Activated naive CD4-positive, alpha-beta T cell treated with anti-CD3 and anti-CD28 coated beads for 36 hours (primary cell): Measurements from ENCODE around the gene COL4A2. TPM values are rescaled to one million over a fixed set of nuclear protein-coding genes. Genes with fewer than 3 reads are reported as not detected.

Experiments used
- CTCF ChIA-PET: fragments of 350-600 bp; sonication (Branson Sonifier 250); formaldehyde crosslinking; loops from one replicate; lab custom pipeline; 2021; ENCODE audit warnings: antibody characterized with exemption; lab: Charles Lee
- DNase-seq: peaks from one replicate; pipeline ENCODE4 v3.0.0-alpha.2; 2020
- H3K27ac Mint-ChIP-seq: one replicate; pipeline ENCODE4 v1.8.0; 2021; ENCODE audit warnings: mild to moderate bottlenecking, mixed read lengths
- H3K27me3 Mint-ChIP-seq: one replicate; pipeline ENCODE4 v1.8.0; 2021; ENCODE audit warnings: low read depth, mixed read lengths
- H3K36me3 Mint-ChIP-seq: one replicate; pipeline ENCODE4 v1.8.0; 2021; ENCODE audit warnings: low read depth, mixed read lengths
- H3K4me1 Mint-ChIP-seq: one replicate; pipeline ENCODE4 v1.8.0; 2021; ENCODE audit warnings: low read depth, mixed read lengths
- H3K4me3 Mint-ChIP-seq: one replicate; pipeline ENCODE4 v1.8.0; 2021; ENCODE audit warnings: mild to moderate bottlenecking, moderate library complexity, mixed read lengths
- H3K9me3 Mint-ChIP-seq: one replicate; pipeline ENCODE4 v1.8.0; 2021; ENCODE audit warnings: mixed read lengths
- intact Hi-C: fragments of 100-400 bp; cut with micrococcal nuclease; formaldehyde crosslinking; loops from one replicate; pipeline ENCODE4 v1.15.1; 2023
- total RNA-seq, 2 experiments: library from RNA; stranded (reverse); gene quantifications; one replicate each; pipeline ENCODE4 v1.2.3, GENCODE V29; 2021

COL4A2 gene
- total RNA-seq, 2 experiments from 2014 or later, result not detected

GRCh38 chr13:110463871-110464510, 156.9 kb downstream of the COL4A2 start:
- CTCF ChIA-PET, result no interaction called here
- no peak overlapping the region for H3K4me3 Mint-ChIP-seq

GRCh38 chr13:110464556-110465333, 157.7 kb downstream of the COL4A2 start:
- Mint-ChIP-seq H3K27me3 (no peaks in the 10 kb centered on the region), H3K4me1 (no peaks in the 10 kb centered on the region), H3K36me3 (no peaks in the 10 kb centered on the region), H3K9me3 (no peaks in the 10 kb centered on the region), H3K4me3 (no peak overlapping the region), H3K27ac (no peak overlapping the region)
- DNase-seq, result no peak
- intact Hi-C loops, result no loop called here
- CTCF ChIA-PET, result no interaction called here

More at GRCh38 chr13:110463871-110464510, 156.9 kb downstream of the COL4A2 start:
- H3K4me1 Mint-ChIP-seq, result no peaks in the 10 kb centered on the region
- H3K36me3 Mint-ChIP-seq, result no peaks in the 10 kb centered on the region
- no peak for DNase-seq
- intact Hi-C loops, result no loop called here
- no peaks in the 10 kb centered on the region for H3K27me3 Mint-ChIP-seq
- H3K27ac Mint-ChIP-seq, result no peak overlapping the region
- no peaks in the 10 kb centered on the region for H3K9me3 Mint-ChIP-seq

GRCh38 chr13:110465696-110466095, 158.6 kb downstream of the COL4A2 start:
- H3K27me3 Mint-ChIP-seq, result peaks cover 1% of the 10 kb centered on the region
- CTCF ChIA-PET, result no interaction called here
- H3K36me3 Mint-ChIP-seq, result no peaks in the 10 kb centered on the region
- H3K4me1 Mint-ChIP-seq, result no peaks in the 10 kb centered on the region
- no peaks in the 10 kb centered on the region for H3K9me3 Mint-ChIP-seq
- H3K27ac Mint-ChIP-seq, result no peak overlapping the region
- DNase-seq, result no peak
- no peak overlapping the region for H3K4me3 Mint-ChIP-seq
- intact Hi-C loops, result no loop called here

GRCh38 chr13:110466266-110466915, 159.3 kb downstream of the COL4A2 start:
- no peak for DNase-seq
- Mint-ChIP-seq H3K4me1 (no peaks in the 10 kb centered on the region), H3K27ac (no peak overlapping the region), H3K9me3 (no peaks in the 10 kb centered on the region), H3K27me3 (peaks cover 8% of the 10 kb centered on the region), H3K4me3 (no peak overlapping the region), H3K36me3 (no peaks in the 10 kb centered on the region)
- CTCF ChIA-PET, result no interaction called here
- intact Hi-C loops, result no loop called here

GRCh38 chr13:110467516-110468110, 160.5 kb downstream of the COL4A2 start:
- Mint-ChIP-seq H3K27me3 (peaks cover 12% of the 10 kb centered on the region), H3K4me3 (no peak overlapping the region), H3K27ac (no peak overlapping the region), H3K36me3 (no peaks in the 10 kb centered on the region), H3K4me1 (no peaks in the 10 kb centered on the region), H3K9me3 (no peaks in the 10 kb centered on the region)
- no peak for DNase-seq
- CTCF ChIA-PET, result interaction anchor here (1.6 kb wide), 1 partner anchor 12 kb away, joined by 4 read pairs; no protein-coding TSS in a partner anchor
- intact Hi-C loops, result no loop called here

- Mint-ChIP-seq H3K4me1 (no peaks in the 10 kb centered on the region), H3K36me3 (no peaks in the 10 kb centered on the region), H3K27me3 (peaks cover 12% of the 10 kb centered on the region), H3K27ac (no peak overlapping the region), H3K9me3 (no peaks in the 10 kb centered on the region), H3K4me3 (no peak overlapping the region)
- intact Hi-C loops, result no loop called here
- CTCF ChIA-PET, result interaction anchor here (1.6 kb wide), 1 partner anchor 13 kb away, joined by 4 read pairs; no protein-coding TSS in a partner anchor
- DNase-seq, result no peak
Observed at GRCh38 chr13:110468986-110469495, 162.0 kb downstream of the COL4A2 start.

GRCh38 chr13:110469597-110469996, 162.5 kb downstream of the COL4A2 start:
- Mint-ChIP-seq H3K4me1 (no peaks in the 10 kb centered on the region), H3K27ac (no peak overlapping the region), H3K9me3 (no peaks in the 10 kb centered on the region), H3K36me3 (no peaks in the 10 kb centered on the region), H3K4me3 (no peak overlapping the region), H3K27me3 (peaks cover 12% of the 10 kb centered on the region)
- DNase-seq, result no peak
- intact Hi-C loops, result no loop called here
- CTCF ChIA-PET, result no interaction called here

GRCh38 chr13:110470272-110471009, 163.4 kb downstream of the COL4A2 start:
- intact Hi-C loops, result no loop called here
- Mint-ChIP-seq H3K9me3 (no peaks in the 10 kb centered on the region), H3K27me3 (peaks cover 12% of the 10 kb centered on the region), H3K36me3 (no peaks in the 10 kb centered on the region), H3K4me3 (no peak overlapping the region), H3K27ac (no peak overlapping the region), H3K4me1 (no peaks in the 10 kb centered on the region)
- CTCF ChIA-PET, result no interaction called here
- DNase-seq, result no peak

- no peak for DNase-seq
- intact Hi-C loops, result no loop called here
- Mint-ChIP-seq H3K9me3 (no peaks in the 10 kb centered on the region), H3K4me1 (no peaks in the 10 kb centered on the region), H3K36me3 (no peaks in the 10 kb centered on the region), H3K27me3 (peaks cover 12% of the 10 kb centered on the region), H3K27ac (no peak overlapping the region), H3K4me3 (no peak overlapping the region)
- CTCF ChIA-PET, result no interaction called here
Observed at GRCh38 chr13:110471156-110471832, 164.2 kb downstream of the COL4A2 start.

- Mint-ChIP-seq H3K9me3 (no peaks in the 10 kb centered on the region), H3K4me3 (no peak overlapping the region), H3K27me3 (peaks cover 12% of the 10 kb centered on the region), H3K4me1 (no peaks in the 10 kb centered on the region), H3K27ac (no peak overlapping the region), H3K36me3 (no peaks in the 10 kb centered on the region)
- DNase-seq, result no peak
- CTCF ChIA-PET, result no interaction called here
- intact Hi-C loops, result no loop called here
Observed at GRCh38 chr13:110471833-110472162, 164.7 kb downstream of the COL4A2 start.

GRCh38 chr13:110472904-110473563, 165.9 kb downstream of the COL4A2 start:
- H3K27ac Mint-ChIP-seq, result no peak overlapping the region
- CTCF ChIA-PET, result no interaction called here
- no peaks in the 10 kb centered on the region for H3K4me1 Mint-ChIP-seq
- no peak overlapping the region for H3K4me3 Mint-ChIP-seq
- no peak for DNase-seq
- H3K27me3 Mint-ChIP-seq, result peaks cover 12% of the 10 kb centered on the region
- intact Hi-C loops, result no loop called here
- no peaks in the 10 kb centered on the region for H3K9me3 Mint-ChIP-seq
- no peaks in the 10 kb centered on the region for H3K36me3 Mint-ChIP-seq
